ENCODE results near the gene NUDT8. TPM values are rescaled to one million over a fixed set of nuclear protein-coding genes. Genes with fewer than 3 reads are reported as not detected.

The NUDT8 gene
- total and polyA plus RNA-seq, 9 of the 15 experiments (the other 6 are each of a cell fraction or from before 2014, with no cell fraction given): 0.23 to 27.8 (median 5.0) TPM

GRCh38 chr11:67613960-67614715 is 15.6 kb downstream of the NUDT8 start (continued):
- TF ChIP-seq, protein P1, sequence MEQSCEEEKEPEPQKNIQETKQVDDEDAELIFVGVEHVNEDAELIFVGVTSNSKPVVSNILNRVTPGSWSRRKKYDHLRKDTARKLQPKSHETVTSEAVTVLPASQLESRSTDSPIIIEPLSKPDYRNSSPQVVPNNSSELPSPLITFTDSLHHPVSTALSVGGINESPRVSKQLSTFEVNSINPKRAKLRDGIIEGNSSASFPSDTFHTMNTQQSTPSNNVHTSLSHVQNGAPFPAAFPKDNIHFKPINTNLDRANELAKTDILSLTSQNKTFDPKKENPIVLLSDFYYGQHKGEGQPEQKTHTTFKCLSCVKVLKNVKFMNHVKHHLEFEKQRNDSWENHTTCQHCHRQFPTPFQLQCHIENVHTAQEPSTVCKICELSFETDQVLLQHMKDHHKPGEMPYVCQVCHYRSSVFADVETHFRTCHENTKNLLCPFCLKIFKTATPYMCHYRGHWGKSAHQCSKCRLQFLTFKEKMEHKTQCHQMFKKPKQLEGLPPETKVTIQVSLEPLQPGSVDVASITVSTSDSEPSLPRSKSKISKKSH (CRISPR knock-in tag; IDR thresholded peaks at IDR 0.05): no peak
- no peak for TF ChIP-seq FUS (optimal IDR thresholded peaks at IDR 0.05; ENCODE audit: low read depth, low read length)
- TF ChIP-seq TSC22D4 (tag; IDR thresholded peaks at IDR 0.05): no peak
- TF ChIP-seq, protein P2, sequence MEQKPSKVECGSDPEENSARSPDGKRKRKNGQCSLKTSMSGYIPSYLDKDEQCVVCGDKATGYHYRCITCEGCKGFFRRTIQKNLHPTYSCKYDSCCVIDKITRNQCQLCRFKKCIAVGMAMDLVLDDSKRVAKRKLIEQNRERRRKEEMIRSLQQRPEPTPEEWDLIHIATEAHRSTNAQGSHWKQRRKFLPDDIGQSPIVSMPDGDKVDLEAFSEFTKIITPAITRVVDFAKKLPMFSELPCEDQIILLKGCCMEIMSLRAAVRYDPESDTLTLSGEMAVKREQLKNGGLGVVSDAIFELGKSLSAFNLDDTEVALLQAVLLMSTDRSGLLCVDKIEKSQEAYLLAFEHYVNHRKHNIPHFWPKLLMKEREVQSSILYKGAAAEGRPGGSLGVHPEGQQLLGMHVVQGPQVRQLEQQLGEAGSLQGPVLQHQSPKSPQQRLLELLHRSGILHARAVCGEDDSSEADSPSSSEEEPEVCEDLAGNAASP (IDR thresholded peaks at IDR 0.05): no peak
- TF ChIP-seq, protein P3, sequence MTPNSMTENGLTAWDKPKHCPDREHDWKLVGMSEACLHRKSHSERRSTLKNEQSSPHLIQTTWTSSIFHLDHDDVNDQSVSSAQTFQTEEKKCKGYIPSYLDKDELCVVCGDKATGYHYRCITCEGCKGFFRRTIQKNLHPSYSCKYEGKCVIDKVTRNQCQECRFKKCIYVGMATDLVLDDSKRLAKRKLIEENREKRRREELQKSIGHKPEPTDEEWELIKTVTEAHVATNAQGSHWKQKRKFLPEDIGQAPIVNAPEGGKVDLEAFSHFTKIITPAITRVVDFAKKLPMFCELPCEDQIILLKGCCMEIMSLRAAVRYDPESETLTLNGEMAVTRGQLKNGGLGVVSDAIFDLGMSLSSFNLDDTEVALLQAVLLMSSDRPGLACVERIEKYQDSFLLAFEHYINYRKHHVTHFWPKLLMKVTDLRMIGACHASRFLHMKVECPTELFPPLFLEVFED (CRISPR knock-in tag; conservative IDR thresholded peaks at IDR 0.05): no peak
- TF ChIP-seq CHAMP1 (IDR thresholded peaks at IDR 0.05): no peak
- TF ChIP-seq ZNF146 (CRISPR knock-in tag; IDR thresholded peaks at IDR 0.05; ENCODE audit: unreplicated experiment): no peak
- TF ChIP-seq ZEB2 (IDR thresholded peaks at IDR 0.05): no peak
- no peak for TF ChIP-seq PRPF4 (IDR thresholded peaks at IDR 0.05; ENCODE audit: insufficient read depth, low read depth, low read length, poor library complexity, severe bottlenecking)
- TF ChIP-seq JUND (IDR thresholded peaks at IDR 0.05; ENCODE audit: borderline replicate concordance, low read depth, low read length): no peak
- TF ChIP-seq JUND (tag; IDR thresholded peaks at IDR 0.05; ENCODE audit: borderline replicate concordance, low read depth, low read length): no peak
- TF ChIP-seq ZNF143 (CRISPR knock-in tag; IDR thresholded peaks at IDR 0.05): peak; percentile 25; the same call in 1 of the 2 replicates
- no peak for TF ChIP-seq ZKSCAN3 (CRISPR knock-in tag; IDR thresholded peaks at IDR 0.05)
- TF ChIP-seq ZHX1 (conservative IDR thresholded peaks at IDR 0.05; ENCODE audit: low read length): no peak
- TF ChIP-seq ZNF280A (IDR thresholded peaks at IDR 0.05; ENCODE audit: low read depth, partially characterized antibody): no peak
- TF ChIP-seq L3MBTL2 (IDR thresholded peaks at IDR 0.05): no peak

All from K562 (cell line).